ENCODE results near the gene TEAD2.

Gene TEAD2

DNA sequence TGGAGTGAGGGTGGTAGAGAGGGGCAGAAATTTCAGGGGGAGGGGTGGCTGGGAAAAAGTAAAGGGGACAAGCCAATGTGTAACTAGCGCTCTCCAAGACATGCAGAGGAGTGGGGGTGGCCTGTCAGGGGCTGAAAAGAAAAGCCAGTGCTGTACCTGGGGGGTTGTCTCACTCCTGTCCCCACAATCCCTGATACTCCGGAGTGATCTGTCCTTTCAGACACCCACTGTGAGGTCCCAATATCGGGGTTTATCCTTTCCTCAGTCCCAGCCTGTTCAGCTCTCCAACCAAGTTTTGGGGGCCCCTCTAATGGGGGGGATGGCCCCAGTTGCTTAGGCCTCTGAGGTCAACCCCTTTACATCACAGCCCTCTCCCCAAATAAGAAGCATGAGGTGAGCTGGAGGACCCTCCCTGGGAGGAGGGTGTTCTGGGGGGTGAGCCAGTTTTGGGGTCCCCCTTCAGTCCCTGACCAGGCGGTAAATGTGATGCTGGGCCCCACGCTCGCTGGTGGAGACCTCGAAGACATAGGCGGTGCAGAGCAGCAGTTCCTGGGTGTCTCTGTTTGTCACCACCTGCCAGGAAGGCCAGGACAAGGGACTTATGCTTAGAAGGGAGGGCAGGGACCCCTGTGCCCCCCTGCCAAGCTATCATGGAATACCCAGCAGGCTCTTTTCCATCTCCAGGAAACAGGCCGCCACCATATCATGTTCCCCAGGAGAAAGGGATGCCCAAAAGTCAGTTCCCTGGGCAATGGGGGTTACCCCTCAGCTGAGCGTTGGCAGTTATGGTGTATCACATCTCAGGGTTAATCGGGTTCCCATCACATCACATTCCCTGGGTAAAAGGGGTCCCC lies 21.1 kb downstream of the TEAD2 start:
- no peak overlapping the region for H2AK5ac ChIP-seq (ENCODE audit: low read depth, low read length)
- no peak for DNase-seq (ENCODE audit: low spot score)
- no CpG with 5 or more reads among the region's 11 CpGs for WGBS, 2 donors (ENCODE audit: extremely low coverage in 2 of 2, insufficient read length in 2 of 2, insufficient replicate concordance in 1 of 2)
- H3K9ac ChIP-seq (ENCODE audit: low read depth, low read length, poor library complexity): no peak overlapping the region
- peaks cover 0 to 3% (median 0%) of the 10 kb centered on the region in 3 experiments for H3K27me3 ChIP-seq (ENCODE audit: control insufficient read depth in 3 of 3, insufficient read depth in 3 of 3, low read depth in 1 of 3, low read length in 3 of 3)
- no peak overlapping the region for H3K14ac ChIP-seq (ENCODE audit: low read length)
- no peak overlapping the region for H3K4me3 ChIP-seq (ENCODE audit: low read length in 2 of 2)
- H3K79me1 ChIP-seq (ENCODE audit: low read depth, low read length): peaks cover 9% of the 10 kb centered on the region
- H3K23ac ChIP-seq (ENCODE audit: low read depth, low read length, poor library complexity): no peak overlapping the region
- H4K8ac ChIP-seq (ENCODE audit: low read depth, low read length): no peak overlapping the region
- no peak overlapping the region for H3K4ac ChIP-seq (ENCODE audit: low read length)
- no peak overlapping the region for H3K4me2 ChIP-seq (ENCODE audit: insufficient read depth, low read length, poor library complexity, severe bottlenecking)
- H3K27ac ChIP-seq (replicated peaks; ENCODE audit: low read length): no peak overlapping the region
- H3K9me3 ChIP-seq (replicated peaks in 1 of 2; ENCODE audit: control insufficient read depth in 2 of 2, insufficient read depth in 1 of 2, low read depth in 1 of 2, low read length in 2 of 2): no peaks in the 10 kb centered on the region
- no peak overlapping the region for H2BK120ac ChIP-seq (ENCODE audit: low read depth, low read length)
- H4K91ac ChIP-seq (ENCODE audit: low read depth, low read length, poor library complexity): no peak overlapping the region
- no peak overlapping the region for H3K18ac ChIP-seq (ENCODE audit: low read length)
- no peak overlapping the region for H2BK12ac ChIP-seq (ENCODE audit: low read length)
- H3K36me3 ChIP-seq (replicated peaks in 1 of 2; ENCODE audit: control insufficient read depth in 2 of 2, insufficient read depth in 2 of 2, low read length in 2 of 2): peaks cover 43 to 97% of the 10 kb centered on the region in 2 donors
- H3K4me1 ChIP-seq (ENCODE audit: control insufficient read depth in 2 of 2, insufficient read depth in 1 of 2, low read depth in 1 of 2, low read length in 2 of 2): peaks cover 5 to 19% of the 10 kb centered on the region in 2 donors
- no peak overlapping the region for H2AFZ ChIP-seq (ENCODE audit: low read length)
- no peak overlapping the region for H2BK5ac ChIP-seq (ENCODE audit: low read length)
- H2BK15ac ChIP-seq (ENCODE audit: low read length): no peak overlapping the region

DNA sequence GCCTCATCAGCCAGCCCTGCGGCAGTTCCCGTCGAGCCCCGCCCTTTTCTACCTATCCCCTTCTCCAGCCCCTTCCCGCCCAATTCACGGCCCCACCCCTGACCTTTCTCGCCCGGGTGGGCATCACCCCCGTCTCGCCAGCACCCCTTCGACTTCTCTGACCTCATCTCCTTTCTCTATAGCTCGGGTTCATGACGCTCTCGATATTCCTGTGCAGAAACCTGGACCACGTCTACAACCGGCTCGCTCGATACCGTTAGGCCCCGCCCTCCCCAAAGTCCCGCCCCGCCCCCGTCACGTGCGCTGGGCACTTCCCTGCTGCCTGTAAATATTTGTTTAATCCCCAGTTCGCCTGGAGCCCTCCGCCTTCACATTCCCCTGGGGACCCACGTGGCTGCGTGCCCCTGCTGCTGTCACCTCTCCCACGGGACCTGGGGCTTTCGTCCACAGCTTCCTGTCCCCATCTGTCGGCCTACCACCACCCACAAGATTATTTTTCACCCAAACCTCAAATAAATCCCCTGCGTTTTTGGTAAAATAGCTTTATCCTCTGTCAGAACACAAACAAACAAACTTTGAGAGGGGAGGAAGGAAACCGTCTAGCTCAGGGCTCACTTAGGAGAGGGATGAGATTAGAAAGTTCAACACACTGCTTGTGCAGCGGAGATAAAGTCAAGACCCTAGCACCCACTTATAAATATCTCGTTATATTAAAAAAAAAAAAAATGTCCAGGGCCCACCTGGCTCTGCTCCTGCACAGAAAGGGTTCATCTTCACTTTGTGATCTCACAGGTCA lies 21.9 kb downstream of the TEAD2 start:
- H3K18ac ChIP-seq (ENCODE audit: low read length): no peak overlapping the region
- DNase-seq (ENCODE audit: low spot score): no peak
- H2BK120ac ChIP-seq (ENCODE audit: low read depth, low read length): no peak overlapping the region
- no CpG with 5 or more reads among the region's 36 CpGs for WGBS, 2 donors (ENCODE audit: extremely low coverage in 2 of 2, insufficient read length in 2 of 2, insufficient replicate concordance in 1 of 2)
- H4K8ac ChIP-seq (ENCODE audit: low read depth, low read length): no peak overlapping the region
- no peak overlapping the region for H3K9ac ChIP-seq (ENCODE audit: low read depth, low read length, poor library complexity)
- H3K4me1 ChIP-seq (ENCODE audit: control insufficient read depth in 2 of 2, insufficient read depth in 1 of 2, low read depth in 1 of 2, low read length in 2 of 2): peaks cover 5 to 19% of the 10 kb centered on the region in 2 donors
- peaks cover 9% of the 10 kb centered on the region for H3K79me1 ChIP-seq (ENCODE audit: low read depth, low read length)
- no peak overlapping the region for H2BK12ac ChIP-seq (ENCODE audit: low read length)
- H3K4me3 ChIP-seq (ENCODE audit: low read length in 2 of 2): no peak overlapping the region
- H3K4me2 ChIP-seq (ENCODE audit: insufficient read depth, low read length, poor library complexity, severe bottlenecking): no peak overlapping the region
- peak overlapping the region; percentile 24 for H3K27ac ChIP-seq (replicated peaks; ENCODE audit: low read length)
- H3K27me3 ChIP-seq (ENCODE audit: control insufficient read depth in 3 of 3, insufficient read depth in 3 of 3, low read depth in 1 of 3, low read length in 3 of 3): peaks cover 0 to 3% (median 0%) of the 10 kb centered on the region in 3 experiments
- H2AK5ac ChIP-seq (ENCODE audit: low read depth, low read length): peak overlapping the region; percentile 56
- no peaks in the 10 kb centered on the region for H3K9me3 ChIP-seq (replicated peaks in 1 of 2; ENCODE audit: control insufficient read depth in 2 of 2, insufficient read depth in 1 of 2, low read depth in 1 of 2, low read length in 2 of 2)
- peaks cover 41 to 98% of the 10 kb centered on the region in 2 donors for H3K36me3 ChIP-seq (replicated peaks in 1 of 2; ENCODE audit: control insufficient read depth in 2 of 2, insufficient read depth in 2 of 2, low read length in 2 of 2)
- H3K14ac ChIP-seq (ENCODE audit: low read length): no peak overlapping the region
- no peak overlapping the region for H2BK5ac ChIP-seq (ENCODE audit: low read length)
- H2BK15ac ChIP-seq (ENCODE audit: low read length): no peak overlapping the region
- H3K23ac ChIP-seq (ENCODE audit: low read depth, low read length, poor library complexity): peak overlapping the region; percentile 95
- no peak overlapping the region for H3K4ac ChIP-seq (ENCODE audit: low read length)
- no peak overlapping the region for H4K91ac ChIP-seq (ENCODE audit: low read depth, low read length, poor library complexity)
- no peak overlapping the region for H2AFZ ChIP-seq (ENCODE audit: low read length)

DNA sequence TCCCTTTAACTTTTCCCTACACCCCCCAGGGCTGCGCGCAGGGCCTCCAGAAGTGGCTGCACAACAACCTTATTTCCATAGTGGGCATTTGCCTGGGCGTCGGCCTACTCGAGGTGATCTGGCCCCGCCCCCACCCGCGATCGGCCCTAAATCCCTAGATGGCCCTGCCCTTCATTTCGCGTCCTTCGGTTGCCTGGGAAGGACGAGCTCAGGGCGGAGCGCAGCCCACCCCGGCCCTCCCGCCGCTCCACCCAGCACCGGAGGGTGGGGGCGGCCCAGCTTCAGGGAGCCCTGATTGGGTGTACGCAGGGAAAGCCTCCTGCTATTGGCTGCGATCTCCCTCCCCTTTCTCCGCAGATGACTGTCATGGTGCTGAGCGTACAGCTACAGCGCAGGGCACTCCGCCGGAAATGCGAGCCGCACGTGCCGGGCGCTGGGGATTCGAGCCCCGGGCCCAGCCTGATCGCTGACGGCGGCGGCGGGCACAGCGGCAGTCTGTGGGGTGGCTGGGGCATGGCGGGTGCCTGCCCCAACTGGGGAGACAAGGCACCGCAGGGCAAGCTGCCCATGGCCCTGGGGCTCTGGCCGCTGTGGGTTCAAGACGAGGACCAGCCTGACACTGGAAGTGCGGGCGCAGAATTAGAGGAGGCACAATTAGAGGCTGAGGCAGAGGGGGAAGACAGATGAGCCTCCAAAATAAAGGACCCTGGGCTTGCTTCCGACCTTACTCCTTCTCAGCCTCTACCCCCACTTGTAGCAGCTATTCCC lies 22.7 kb downstream of the TEAD2 start:
- peak; percentile 89 for DNase-seq (ENCODE audit: low spot score)
- Histone ChIP-seq H3K14ac (ENCODE audit: low read length) (no peak overlapping the region), H3K18ac (ENCODE audit: low read length) (peak overlapping the region; percentile 84), H2BK120ac (ENCODE audit: low read depth, low read length) (no peak overlapping the region), H3K27me3 (ENCODE audit: control insufficient read depth in 3 of 3, insufficient read depth in 3 of 3, low read depth in 1 of 3, low read length in 3 of 3) (peaks cover 0 to 3% (median 0%) of the 10 kb centered on the region in 3 experiments), H3K4me1 (ENCODE audit: control insufficient read depth in 2 of 2, insufficient read depth in 1 of 2, low read depth in 1 of 2, low read length in 2 of 2) (peaks cover 0 to 14% of the 10 kb centered on the region in 2 donors), H3K9me3 (replicated peaks in 1 of 2; ENCODE audit: control insufficient read depth in 2 of 2, insufficient read depth in 1 of 2, low read depth in 1 of 2, low read length in 2 of 2) (no peaks in the 10 kb centered on the region), H3K23ac (ENCODE audit: low read depth, low read length, poor library complexity) (peak overlapping the region; percentile 89), H2BK15ac (ENCODE audit: low read length) (no peak overlapping the region), H3K4me3 (ENCODE audit: low read length in 2 of 2) (no peak overlapping the region), H2AFZ (ENCODE audit: low read length) (no peak overlapping the region), H3K79me1 (ENCODE audit: low read depth, low read length) (peaks cover 9% of the 10 kb centered on the region), H3K4ac (ENCODE audit: low read length) (no peak overlapping the region), H3K36me3 (replicated peaks in 1 of 2; ENCODE audit: control insufficient read depth in 2 of 2, insufficient read depth in 2 of 2, low read length in 2 of 2) (peaks cover 37 to 97% of the 10 kb centered on the region in 2 donors), H4K8ac (ENCODE audit: low read depth, low read length) (no peak overlapping the region), H4K91ac (ENCODE audit: low read depth, low read length, poor library complexity) (no peak overlapping the region), H3K9ac (ENCODE audit: low read depth, low read length, poor library complexity) (no peak overlapping the region), H3K4me2 (ENCODE audit: insufficient read depth, low read length, poor library complexity, severe bottlenecking) (peak overlapping the region; percentile 66), H2BK12ac (ENCODE audit: low read length) (no peak overlapping the region), H2AK5ac (ENCODE audit: low read depth, low read length) (peak overlapping the region; percentile 68), H2BK5ac (ENCODE audit: low read length) (no peak overlapping the region), H3K27ac (replicated peaks; ENCODE audit: low read length) (peak overlapping the region; percentile 59)
- WGBS, 2 donors (ENCODE audit: extremely low coverage in 2 of 2, insufficient read length in 2 of 2, insufficient replicate concordance in 1 of 2): no CpG with 5 or more reads among the region's 47 CpGs

Data from neuronal stem cell (in vitro differentiated cells).